ENCODE measurements around the gene CCL21.

Gene CCL21

DNA sequence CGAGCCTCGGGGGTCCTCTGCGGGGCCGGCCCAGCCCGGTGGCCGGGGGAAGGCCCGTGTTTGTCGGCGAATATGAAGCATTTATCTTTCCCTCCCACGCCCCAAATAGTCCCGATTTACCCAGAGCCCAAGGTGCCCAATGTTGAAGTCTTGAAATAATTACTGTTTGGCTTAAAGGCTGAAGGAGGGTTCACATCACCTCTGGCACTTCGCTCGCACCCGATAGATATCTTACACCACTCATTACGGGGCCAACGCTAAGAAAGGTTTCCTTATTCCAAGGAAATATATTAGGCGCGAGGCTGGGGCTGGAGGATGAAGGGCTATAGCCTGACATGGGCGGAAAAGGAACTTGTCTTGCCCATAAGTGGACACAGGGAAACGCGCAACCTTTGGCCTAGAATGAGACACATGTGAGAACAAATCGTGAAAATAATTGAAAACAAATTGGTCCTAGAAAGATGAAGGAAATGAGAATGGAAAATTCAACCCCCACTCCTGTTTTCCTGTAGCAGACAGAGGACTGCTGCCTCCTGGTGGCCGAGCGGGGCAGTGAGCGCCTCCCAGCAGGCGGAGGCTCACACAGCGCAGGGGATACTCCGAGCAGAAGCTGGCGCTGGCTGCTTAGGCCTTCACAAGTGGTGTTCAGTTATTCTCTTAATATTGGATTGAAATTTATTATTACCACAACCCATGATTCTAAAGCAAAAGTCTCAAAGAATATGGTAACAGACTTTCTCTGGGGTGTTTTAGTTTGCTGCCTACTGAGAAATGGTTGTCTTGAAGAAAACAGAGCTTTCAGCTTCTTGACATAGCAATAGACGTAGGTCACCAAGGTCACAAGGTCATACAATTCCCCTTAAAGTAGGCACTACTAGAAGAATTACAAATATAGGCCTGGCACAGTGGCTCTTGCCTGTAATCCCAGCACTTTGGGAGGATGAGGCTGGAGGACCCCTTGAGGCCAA is 7.9 kb downstream of the CCL21 start:
- DNase-seq, result peak; percentile 58

DNA sequence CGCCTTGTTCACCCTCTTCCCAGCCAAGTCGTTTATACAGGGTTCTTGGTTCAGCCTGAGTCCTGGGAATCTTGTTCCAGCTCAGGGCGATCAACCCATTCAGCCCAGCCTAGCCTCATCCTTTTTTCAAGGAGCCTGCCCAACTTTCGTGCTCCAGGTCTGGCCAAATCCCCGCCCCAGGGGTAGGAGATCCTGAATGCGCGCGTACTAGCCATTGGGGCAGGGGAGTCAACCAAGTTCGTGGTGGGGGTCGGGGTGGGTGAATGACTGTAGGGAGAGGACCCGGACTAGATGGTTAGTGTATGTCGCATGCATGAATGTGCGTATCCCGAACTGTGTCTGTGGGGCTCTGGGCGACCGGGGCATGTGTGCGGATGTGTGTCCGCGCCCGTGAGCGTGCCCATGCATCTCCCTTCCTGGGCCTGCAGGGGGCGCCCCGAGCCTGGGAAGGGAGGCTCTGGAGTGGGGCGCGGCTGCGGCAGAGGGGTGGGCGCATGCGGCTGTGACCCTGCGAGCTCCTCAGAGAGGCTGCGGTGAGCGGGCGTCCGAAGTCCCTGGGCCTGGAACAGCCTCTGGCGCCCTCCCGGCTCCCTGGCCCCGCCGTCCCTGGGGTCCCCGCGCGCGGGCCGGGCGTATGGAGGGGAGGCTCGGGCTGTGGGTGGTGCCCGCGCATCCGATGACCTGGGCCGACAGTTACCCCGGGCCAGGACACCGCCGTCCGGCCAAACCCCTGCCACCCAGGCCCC is 8.7 kb downstream of the CCL21 start:
- DNase-seq, result peak; percentile 38

DNA sequence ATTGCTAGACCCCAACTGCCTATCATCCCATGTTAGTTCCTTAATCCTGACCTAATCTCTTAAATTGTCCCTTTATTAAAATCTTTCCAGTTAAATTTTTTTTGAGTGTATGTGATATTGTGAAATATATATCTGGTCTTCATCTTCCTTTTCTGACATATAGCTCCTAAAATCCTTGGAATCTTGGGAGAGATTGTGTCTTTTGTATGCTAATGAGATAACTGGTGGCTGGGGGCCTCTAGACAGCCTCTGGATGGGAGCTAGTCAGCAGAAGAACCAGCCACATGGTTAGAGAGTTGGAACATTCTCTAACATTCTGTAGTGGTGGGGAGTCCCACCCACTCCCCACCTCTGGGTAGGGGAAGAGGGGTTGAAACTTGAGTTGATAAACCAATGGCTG is 15.1 kb downstream of the CCL21 start:
- no peak for DNase-seq

DNA sequence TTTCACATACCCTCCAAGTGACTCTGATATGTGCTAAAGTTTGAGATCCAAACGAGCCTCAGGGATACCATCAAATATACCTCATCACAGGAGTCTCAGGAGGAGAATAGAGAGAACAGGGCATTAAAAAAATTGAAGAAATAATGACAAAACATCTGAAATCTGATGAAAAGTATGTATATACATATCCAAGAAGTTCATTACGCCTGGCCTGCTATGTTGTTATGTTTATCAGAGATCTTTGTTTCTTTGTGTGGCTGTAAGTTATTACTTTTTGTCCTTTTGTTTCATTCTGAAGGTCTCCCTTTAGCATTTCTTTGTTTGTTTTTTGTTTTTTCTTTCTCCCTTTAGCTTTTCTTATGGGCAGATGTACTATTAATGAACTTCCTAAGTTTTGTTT is 16.4 kb downstream of the CCL21 start:
- DNase-seq, result no peak

DNA sequence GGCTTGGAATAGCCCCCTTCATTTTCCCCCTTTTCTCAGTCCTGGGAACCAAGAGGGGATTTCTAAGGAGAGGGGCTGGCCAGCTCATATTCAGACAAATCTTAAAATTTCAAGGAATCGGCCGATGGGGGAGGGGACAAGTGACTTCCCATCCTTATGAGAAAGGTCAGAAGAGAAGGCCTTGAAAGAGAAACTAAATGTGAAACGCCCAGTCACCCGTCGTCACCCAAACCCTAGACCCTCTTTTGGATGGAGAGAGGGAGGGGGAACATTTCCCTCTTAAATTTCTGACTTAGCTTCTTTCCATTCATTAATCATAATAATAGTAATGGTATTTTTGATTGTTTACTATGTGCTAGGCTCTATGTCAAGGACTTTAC is 18.0 kb downstream of the CCL21 start:
- no peak for DNase-seq

DNA sequence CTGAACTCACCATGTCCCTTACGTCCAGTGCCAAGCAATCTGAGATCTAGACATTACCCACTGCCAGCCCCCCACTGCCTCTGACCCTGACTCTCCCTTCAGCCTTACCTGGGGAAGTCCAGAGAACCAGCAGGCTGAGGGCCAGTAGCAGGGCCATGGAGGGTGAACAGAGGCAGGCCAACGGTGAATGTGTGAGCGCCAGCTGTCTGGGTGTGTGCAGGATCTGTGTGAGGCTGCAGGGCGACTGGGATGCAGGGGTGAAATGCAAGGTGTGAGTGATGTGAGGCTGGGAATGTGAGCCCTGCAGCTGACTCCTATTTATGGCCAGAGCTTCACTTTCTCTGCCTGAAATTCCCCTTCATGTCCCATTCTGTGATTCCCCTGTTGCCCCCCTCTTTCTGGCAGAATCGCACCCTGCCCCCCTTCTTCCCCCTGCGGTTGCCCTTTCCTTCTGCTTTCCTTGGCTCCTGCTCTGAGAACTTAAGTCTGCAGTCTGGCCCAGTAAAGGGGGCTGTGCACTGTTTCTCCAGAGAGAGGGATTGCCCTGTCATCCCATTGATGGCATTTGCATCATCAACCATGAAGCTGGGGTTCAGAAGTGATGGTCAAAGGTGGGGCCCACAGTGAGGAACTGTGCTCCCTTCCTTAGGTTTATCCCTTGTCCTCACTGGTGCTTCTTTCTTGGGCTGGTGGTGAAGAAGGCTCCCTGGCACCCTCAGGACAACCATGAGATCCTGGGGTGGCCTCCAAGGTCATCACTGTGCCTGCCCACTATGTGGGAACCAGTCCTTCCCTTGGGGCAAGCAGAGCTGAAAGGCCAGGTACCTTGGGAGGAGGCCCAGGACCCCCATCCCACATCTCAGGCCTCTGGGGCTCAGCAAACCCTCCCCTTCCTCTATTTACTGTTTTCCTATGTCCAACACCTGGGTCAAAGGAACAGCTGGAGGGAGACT is 18.7 kb downstream of the CCL21 start, which contains the start of gene CCL19:
Gene CCL19, minus strand, starts transcription at position 294 of the 953 bp plus-strand sequence. Its CDS starts 137 bp downstream, at position 157.
- DNase-seq, result peak; percentile 67

DNA sequence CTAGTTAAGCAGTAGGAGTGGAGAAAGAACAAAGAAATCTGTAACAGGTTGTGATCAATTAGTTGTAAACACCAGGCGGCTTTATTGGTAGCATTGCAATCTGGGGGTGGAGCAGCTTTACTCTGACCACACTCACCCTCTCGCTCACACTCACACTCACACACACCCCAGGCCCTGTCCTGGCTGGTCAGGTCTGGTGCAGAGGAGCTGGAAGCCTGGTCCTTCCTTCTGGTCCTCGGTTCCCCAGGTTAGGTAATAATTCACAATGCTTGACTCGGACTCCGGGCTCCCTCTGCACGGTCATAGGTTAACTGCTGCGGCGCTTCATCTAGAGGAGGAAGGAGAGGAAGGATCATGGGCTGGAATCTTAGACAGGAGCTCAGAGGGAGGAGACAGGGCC is 20.4 kb downstream of the CCL21 start:
- no peak for DNase-seq

DNA sequence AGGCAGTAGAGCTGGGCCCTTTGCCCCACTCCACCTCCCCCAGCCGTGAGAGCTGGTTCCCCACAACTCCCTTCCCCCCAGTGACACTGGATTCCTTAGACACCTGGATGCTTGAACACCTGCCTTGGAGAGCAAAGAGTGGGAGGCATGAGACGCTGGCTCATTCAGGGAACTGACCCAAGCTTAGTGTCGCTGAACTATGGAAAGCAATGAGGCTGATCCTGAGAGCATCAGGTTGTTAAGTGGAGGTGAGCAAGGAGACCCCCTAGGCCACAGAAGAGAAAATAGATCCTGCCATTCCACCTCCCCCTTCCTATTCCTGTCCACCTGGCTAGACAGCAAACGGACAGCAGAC is 20.8 kb downstream of the CCL21 start:
- no peak for DNase-seq

DNA sequence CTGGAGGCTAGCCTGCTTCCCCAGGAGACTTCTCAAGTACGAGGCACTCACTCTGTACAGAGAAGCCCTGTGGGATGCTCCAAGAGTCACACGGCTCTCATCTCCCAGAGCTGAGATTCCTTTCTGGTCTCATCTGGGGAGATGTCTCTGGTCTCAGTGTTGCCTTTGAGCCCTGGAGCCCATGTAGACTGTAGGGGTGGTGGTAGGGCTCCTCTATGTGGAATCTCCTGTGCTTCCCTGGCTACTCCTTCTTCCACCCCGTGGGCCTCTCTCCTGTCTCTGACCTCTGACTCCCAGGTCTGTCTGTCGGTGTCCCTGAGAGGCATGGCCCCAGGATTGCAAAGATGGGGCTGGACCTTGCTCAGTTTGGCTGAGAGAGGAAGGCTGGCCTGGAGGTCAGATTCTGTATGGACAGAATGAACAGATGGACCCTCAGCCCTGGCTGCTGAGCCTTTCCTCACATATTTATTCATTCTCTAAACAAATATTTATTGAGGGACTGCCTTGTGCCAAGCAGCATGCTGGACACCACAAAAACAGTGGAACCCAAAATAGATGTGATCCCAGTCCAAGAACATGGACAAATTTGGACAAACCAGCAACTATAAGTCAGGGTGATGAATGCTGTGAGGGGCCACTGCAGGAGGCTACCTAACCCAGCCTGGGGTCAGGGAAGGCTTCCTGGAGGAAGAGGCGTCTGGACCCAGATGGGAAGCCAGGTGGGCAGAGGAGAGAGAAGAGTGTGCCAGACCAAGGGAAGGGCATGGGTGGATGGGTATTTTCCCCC is 21.4 kb downstream of the CCL21 start:
- no peak for DNase-seq

DNA sequence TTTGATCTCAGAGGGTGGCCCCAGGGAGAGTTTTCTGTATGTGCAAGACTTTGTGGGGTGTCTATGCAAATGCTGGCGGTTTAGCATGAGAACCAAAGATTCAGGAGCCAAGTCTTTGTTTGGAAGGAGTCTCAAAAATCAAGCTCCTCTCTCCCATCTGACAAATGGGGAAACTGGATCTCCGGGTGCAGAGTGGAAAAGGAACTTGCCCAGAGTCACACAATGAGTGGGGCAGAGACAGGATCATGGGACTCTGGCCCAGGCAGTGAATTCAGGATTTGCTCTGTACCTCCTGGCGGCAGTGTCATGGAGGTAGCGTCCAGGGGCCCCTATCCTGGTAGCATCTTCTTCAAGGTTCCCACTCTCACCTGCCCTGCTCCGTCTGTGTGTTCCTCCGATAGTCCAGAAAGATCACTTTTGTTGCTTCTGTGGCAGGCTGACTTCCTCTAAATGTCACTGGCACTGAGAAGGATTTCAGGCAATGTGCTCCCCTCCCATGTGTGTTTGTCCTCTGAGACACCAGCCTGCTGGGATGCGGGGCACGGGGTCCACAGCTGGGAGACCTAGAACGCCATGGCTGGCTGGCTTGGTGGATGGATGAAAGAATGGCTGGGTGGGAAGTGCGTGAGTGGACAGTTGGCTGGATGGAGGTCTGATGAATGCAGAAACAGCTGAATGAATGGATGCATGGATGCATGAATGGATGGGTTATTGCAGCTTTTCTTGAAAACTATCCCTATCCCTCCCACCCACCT is 22.5 kb downstream of the CCL21 start:
- no peak for DNase-seq

DNA sequence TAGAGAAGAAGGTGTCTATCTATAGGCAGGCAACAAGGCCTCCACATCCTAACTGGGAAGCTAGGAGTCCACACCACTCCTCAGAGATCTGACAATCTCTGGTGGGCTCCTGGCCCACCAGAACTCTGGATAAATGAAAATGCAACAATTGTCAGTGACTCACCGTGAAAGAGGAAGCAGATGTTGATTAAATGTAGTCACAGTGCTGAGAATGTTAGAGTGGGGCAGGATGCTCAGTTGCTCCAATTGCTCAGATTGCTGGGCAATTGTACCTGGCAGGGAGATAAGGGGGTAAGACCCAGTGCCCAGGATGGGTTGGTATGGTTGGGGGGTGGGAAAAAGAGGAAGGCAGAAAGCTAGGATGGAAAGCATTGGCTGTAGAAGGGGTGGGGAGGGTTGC is 23.2 kb downstream of the CCL21 start:
- no peak for DNase-seq

DNA sequence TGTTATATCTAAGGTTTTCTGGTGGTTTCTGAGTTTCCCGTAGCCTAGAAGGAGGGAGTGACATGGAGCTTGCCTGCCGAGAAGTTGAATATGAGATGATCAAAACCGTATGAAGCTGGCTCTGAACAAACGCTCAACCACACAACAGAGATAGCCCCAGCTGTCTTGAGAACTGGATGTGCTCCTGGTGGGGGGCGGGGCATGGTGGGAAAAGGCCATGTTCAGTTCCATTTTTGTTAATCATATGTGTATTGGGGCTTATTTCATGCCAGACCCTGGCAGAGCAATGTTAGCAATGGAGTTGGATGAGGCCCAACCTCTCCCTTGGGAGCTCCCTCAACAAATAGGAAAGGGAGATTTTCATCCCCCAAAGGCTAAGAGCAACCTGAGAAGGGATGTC is 23.7 kb downstream of the CCL21 start:
- no peak for DNase-seq

DNA sequence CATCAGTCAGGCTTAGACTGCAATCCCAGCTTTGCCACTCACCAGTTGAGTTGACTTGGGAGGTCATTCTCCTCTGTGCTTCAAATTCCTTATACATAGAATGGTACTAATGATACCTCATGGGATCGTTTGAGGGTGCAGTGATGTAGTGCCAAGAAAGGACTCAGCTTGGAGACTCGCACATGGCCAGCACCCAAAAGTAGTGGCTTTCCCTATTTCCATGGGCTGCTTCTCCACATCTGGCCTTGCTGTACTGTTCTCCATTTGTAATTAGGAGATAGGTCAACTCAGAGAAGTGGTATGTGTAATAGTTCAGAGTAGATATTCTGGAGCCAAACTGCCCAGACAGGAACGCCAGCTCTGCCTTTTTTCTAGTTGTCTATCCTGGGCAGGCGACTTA is 24.3 kb downstream of the CCL21 start:
- no peak for DNase-seq

DNA sequence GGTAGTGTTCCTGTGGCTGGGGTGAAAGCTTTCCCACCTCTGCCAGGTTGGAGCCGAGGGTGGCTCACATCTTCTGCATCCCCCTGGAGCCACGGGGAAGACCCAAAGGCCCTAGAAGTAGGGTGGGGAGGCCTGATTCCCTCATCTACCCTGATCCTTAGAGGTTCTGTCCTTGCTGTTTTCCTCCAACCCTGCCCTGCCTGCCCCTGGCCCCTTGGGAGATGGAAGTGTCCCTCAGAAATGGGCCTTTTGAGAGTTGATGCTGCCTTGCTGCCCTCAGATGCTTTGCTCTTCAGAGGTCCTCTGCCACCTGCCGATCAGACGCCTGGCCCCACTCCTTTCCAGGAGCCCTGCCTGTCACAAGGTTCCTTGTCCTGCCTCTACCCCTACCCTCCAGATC is 25.1 kb downstream of the CCL21 start:
- DNase-seq, result no peak

DNA sequence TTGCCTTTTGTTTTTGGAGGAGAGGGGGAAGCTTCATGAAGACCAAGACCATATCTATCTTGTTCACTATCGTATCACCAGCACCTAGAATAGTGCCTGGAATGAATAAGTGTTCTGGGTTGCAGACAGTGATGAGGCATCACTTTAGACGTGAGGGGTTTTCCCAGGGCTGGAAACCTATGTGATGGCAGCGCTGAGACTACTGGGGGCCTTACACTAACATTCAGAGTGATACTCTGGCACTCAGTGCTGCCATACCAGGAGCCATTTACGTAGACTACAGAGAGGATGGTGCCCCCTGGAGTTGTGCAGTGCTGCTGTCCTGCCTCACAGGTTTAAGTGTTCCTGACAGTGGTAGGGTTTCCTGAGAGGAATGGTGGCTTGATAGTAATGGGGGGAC is 25.8 kb downstream of the CCL21 start:
- DNase-seq, result no peak

DNA sequence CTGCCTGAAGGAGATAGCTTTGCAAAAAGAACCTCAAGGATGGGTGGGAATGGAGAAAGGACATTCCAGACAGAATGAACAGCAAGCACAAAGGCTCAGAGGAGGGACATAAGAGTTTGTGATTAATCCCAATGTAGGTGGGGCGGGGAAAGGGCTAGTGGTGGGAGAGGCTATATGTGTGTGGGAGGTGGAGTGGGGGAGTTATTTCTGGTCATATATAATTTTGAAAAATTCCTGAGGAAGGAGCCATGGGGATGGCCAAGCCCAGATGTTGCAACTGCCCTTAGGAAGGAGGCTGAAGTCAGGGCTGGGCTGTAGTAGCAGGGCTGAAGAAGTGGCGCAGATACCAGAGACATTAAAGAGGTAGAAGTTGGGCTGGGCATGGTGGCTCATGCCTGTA is 34.1 kb downstream of the CCL21 start:
- no peak for DNase-seq

DNA sequence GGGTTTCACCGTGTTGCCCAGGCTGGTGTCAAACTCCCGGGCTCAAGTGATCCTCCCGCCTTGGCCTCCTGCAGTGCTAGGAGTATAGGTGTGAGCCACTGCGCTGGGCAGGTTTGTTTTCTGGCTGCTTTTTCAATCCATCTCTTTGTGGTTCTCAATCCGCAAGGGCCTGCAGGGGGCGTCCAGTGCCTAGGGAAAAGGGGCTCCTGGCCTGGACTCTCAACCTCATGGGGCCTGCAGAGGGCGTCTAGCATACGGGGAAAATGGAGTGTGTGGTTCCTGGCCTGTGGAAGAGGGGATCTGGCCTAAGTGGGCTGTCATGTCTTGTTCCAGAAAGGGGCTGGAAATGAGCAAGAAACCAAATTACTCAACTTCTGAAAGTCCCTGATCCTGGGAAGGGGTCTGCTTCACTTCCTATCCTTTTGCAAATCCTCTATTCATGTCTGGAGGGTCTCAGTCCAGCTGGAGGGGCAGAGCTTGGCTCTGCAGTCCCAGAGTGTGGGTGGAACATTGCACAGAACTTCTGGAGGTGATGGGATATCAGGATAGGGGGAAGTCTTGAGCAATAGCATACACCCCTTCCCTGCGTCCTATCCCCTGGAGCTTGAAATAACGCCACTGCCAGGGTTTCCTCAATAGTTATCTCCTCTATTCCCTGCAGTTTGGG is 34.8 kb downstream of the CCL21 start:
- peak; percentile 72 for DNase-seq

DNA sequence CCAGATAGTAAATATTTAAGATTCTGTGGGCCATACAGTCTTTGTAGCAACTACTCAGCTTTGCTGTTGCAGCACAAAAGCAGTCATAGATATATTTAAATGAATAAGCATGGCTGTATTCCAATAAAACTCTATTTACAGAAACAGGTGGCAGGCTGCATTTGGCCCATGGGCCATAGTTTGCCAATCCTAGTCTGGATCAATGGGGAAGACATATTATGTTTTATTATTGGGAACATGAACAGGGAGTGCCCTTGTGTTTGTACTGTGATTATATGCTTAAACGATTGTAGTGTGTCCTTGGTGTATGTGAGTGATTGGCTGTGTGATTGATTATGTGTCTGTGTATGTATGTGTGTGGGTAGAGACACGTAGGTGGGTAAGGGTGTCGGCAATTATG is 35.5 kb downstream of the CCL21 start:
- no peak for DNase-seq

DNA sequence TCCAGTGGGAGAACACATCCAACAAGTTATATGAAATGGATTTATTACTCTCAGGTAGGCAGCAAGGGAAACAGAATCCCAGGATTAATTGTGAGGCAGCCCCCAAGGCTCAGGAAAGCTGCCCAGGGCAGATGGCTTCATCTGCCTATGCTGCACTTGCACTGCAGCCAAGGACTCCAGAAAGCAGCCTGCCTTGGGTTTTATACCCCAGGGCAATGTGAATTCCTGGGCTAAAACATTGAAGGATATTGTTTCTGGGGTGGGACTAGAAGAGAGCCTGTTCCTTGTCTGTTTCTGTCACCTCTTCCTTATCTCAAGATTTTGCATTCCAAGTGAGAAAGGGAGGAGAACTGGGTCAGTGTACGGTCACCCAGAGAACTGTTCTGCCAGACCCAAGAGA is 38.6 kb downstream of the CCL21 start:
- no peak for DNase-seq

DNA sequence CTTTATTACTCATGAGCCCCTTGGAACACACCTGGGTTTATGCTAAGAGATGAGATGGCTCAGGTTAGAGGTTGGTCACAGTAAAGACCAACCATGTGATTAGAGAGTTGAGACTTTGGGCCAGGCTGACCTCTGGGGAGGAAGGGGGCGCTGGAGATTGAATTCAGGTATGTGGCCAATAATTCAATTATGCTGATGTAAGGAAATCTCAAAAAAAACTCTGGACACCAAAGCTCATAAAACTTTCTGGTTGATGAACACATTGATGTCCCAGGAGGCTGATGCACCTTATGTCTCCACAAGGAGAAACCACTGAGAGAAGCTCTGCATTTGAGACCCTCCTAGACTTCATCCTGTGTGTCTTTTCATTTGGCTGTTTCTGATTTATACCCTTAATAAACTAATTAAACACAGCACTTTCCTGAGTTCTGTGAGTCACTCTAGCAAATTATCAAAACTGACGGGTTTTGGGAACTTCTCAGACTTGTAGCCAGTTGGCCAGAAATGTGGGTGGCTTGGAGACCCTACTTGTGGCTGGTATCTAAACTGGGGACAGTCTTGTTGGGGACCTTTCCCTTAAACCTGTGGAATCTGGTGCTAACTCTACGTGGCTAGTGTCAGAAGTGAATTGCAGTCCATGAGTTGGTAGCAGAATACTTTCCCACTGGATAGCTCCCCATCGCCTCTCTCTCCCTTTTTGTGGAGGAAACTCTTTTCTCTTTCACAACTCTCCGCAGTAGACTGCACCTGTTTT is 40.0 kb downstream of the CCL21 start:
- DNase-seq, result no peak
